ENCODE measurements around the gene TANK.
"Not testable (repeated sequence)": the region's sequence is repeated elsewhere in the genome, so short reads cannot be mapped to it uniquely, and the experiment has no call there.

TANK gene

DNA sequence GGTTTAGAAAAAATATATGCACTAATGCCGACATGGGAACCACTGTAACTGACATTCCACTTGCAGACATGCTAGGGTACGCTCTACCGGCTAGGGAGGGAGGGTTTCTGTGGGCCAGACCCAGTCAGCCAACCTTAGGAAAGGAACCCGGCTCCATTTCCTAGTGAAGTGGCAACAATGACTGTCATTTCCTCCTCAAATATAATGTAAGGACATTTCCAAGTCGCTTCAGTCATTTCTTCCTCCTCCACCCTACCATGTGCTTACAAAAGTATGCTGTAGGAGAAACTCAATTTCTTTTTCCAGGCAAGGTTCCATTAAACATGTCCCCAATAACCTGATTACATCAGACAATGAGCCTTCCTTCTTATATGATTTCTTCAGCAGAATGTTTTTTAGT is 83.7 kb downstream of the TANK start:
- no peak for ATAC-seq
- no peak for TF ChIP-seq SNAI2 (CRISPR knock-in tag; IDR thresholded peaks at IDR 0.05)

DNA sequence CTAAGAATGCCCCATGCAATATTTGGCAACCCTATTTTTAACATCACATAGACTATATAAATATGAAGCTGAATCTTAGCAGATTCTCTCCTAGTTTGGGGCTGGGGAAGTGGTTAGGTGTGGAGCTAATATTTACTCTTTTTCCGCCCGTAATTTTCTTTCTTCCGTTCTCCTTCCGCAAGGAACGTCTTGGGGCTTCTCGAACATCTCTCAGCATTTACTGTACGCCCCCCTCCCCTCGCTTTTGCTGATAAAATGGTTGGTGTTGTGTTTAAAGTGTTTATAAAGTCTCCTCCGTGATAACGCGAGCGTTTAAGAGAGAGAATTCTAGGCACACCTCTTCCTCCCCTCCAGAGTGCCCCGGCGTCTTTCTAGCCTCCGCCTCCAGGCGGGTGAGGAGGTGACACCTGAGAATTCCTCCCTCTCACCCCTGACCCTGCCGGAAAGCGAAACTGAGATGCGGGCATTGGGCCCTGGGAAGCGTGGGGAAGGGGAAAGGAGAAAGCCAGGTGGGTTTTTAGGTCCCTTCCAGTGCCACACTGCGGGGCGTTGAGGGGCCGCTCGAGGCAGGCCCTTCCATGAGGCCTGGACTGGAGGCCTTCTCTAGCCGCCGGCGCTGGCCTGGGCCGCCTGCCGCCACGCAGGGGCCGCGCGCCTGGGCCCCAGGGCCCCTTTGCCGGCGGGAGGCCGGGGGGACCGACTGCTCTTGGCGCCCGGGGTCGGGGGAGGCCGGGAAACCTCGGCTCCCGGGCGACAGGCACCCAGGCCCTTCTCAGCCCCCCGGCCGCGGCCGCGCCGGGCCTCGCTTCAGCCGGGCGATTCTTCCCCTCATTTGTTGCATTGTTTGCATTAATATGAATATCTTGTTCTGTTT is 84.4 kb downstream of the TANK start:
- not testable (repeated sequence) for ATAC-seq

DNA sequence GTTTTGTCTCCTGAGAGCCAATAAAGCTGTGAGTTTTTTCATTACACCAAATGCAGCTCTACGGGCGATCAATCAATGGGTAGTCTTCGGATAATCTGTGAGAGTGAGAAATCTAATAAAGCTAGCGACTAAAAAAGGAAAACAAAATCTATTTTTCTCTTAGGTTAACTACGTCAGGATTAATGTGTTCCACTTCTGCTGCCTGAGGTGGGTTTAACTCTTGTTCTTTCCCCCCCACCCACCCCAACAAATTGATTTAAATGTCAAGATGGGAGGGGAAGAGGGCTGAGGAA is 85.0 kb downstream of the TANK start:
- no peak for ATAC-seq
- TF ChIP-seq, protein P1, sequence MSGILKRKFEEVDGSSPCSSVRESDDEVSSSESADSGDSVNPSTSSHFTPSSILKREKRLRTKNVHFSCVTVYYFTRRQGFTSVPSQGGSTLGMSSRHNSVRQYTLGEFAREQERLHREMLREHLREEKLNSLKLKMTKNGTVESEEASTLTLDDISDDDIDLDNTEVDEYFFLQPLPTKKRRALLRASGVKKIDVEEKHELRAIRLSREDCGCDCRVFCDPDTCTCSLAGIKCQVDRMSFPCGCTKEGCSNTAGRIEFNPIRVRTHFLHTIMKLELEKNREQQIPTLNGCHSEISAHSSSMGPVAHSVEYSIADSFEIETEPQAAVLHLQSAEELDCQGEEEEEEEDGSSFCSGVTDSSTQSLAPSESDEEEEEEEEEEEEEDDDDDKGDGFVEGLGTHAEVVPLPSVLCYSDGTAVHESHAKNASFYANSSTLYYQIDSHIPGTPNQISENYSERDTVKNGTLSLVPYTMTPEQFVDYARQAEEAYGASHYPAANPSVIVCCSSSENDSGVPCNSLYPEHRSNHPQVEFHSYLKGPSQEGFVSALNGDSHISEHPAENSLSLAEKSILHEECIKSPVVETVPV (CRISPR knock-in tag; IDR thresholded peaks at IDR 0.05): no peak
- TF ChIP-seq TOX (CRISPR knock-in tag; IDR thresholded peaks at IDR 0.05; ENCODE audit: borderline replicate concordance) (no peak), ZNF565 (CRISPR knock-in tag; conservative IDR thresholded peaks at IDR 0.05; ENCODE audit: low read depth) (no peak), ISL1 (CRISPR knock-in tag; IDR thresholded peaks at IDR 0.05) (no peak), ESRRG (CRISPR knock-in tag; IDR thresholded peaks at IDR 0.05) (no peak), PPARA (CRISPR knock-in tag; IDR thresholded peaks at IDR 0.05; ENCODE audit: borderline replicate concordance) (no peak), GLIS3 (CRISPR knock-in tag; IDR thresholded peaks at IDR 0.05) (no peak), ZNF70 (CRISPR knock-in tag; IDR thresholded peaks at IDR 0.05) (no peak), ZC3H10 (CRISPR knock-in tag; IDR thresholded peaks at IDR 0.05) (no peak), ZNF8 (CRISPR knock-in tag; IDR thresholded peaks at IDR 0.05) (no peak), ZFP30 (CRISPR knock-in tag; IDR thresholded peaks at IDR 0.05) (no peak), RARB (CRISPR knock-in tag; IDR thresholded peaks at IDR 0.05) (no peak), OSR1 (CRISPR knock-in tag; IDR thresholded peaks at IDR 0.05) (no peak), ZFP3 (CRISPR knock-in tag; IDR thresholded peaks at IDR 0.05) (no peak), SNAI2 (CRISPR knock-in tag; IDR thresholded peaks at IDR 0.05) (no peak)
- TF ChIP-seq, protein P2, sequence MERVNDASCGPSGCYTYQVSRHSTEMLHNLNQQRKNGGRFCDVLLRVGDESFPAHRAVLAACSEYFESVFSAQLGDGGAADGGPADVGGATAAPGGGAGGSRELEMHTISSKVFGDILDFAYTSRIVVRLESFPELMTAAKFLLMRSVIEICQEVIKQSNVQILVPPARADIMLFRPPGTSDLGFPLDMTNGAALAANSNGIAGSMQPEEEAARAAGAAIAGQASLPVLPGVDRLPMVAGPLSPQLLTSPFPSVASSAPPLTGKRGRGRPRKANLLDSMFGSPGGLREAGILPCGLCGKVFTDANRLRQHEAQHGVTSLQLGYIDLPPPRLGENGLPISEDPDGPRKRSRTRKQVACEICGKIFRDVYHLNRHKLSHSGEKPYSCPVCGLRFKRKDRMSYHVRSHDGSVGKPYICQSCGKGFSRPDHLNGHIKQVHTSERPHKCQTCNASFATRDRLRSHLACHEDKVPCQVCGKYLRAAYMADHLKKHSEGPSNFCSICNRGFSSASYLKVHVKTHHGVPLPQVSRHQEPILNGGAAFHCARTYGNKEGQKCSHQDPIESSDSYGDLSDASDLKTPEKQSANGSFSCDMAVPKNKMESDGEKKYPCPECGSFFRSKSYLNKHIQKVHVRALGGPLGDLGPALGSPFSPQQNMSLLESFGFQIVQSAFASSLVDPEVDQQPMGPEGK (CRISPR knock-in tag; IDR thresholded peaks at IDR 0.05; ENCODE audit: borderline replicate concordance): no peak
- TF ChIP-seq, protein P3, sequence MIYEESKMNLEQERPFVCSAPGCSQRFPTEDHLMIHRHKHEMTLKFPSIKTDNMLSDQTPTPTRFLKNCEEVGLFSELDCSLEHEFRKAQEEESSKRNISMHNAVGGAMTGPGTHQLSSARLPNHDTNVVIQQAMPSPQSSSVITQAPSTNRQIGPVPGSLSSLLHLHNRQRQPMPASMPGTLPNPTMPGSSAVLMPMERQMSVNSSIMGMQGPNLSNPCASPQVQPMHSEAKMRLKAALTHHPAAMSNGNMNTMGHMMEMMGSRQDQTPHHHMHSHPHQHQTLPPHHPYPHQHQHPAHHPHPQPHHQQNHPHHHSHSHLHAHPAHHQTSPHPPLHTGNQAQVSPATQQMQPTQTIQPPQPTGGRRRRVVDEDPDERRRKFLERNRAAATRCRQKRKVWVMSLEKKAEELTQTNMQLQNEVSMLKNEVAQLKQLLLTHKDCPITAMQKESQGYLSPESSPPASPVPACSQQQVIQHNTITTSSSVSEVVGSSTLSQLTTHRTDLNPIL (CRISPR knock-in tag; IDR thresholded peaks at IDR 0.05; ENCODE audit: low read depth): no peak
- TF ChIP-seq, protein P4, sequence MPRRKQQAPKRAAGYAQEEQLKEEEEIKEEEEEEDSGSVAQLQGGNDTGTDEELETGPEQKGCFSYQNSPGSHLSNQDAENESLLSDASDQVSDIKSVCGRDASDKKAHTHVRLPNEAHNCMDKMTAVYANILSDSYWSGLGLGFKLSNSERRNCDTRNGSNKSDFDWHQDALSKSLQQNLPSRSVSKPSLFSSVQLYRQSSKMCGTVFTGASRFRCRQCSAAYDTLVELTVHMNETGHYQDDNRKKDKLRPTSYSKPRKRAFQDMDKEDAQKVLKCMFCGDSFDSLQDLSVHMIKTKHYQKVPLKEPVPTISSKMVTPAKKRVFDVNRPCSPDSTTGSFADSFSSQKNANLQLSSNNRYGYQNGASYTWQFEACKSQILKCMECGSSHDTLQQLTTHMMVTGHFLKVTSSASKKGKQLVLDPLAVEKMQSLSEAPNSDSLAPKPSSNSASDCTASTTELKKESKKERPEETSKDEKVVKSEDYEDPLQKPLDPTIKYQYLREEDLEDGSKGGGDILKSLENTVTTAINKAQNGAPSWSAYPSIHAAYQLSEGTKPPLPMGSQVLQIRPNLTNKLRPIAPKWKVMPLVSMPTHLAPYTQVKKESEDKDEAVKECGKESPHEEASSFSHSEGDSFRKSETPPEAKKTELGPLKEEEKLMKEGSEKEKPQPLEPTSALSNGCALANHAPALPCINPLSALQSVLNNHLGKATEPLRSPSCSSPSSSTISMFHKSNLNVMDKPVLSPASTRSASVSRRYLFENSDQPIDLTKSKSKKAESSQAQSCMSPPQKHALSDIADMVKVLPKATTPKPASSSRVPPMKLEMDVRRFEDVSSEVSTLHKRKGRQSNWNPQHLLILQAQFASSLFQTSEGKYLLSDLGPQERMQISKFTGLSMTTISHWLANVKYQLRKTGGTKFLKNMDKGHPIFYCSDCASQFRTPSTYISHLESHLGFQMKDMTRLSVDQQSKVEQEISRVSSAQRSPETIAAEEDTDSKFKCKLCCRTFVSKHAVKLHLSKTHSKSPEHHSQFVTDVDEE (CRISPR knock-in tag; IDR thresholded peaks at IDR 0.05): no peak

GRCh38 chr2:161245671-161246070 is 85.4 kb downstream of the TANK start:
- ATAC-seq: no peak
- TF ChIP-seq ESRRG (CRISPR knock-in tag; IDR thresholded peaks at IDR 0.05) (no peak), OSR1 (CRISPR knock-in tag; IDR thresholded peaks at IDR 0.05) (no peak), ARNTL (CRISPR knock-in tag; IDR thresholded peaks at IDR 0.05; ENCODE audit: borderline replicate concordance, low read depth) (no peak), PPARA (CRISPR knock-in tag; IDR thresholded peaks at IDR 0.05; ENCODE audit: borderline replicate concordance) (no peak), ZFP30 (CRISPR knock-in tag; IDR thresholded peaks at IDR 0.05) (no peak), ZC3H10 (CRISPR knock-in tag; IDR thresholded peaks at IDR 0.05) (no peak), RARB (CRISPR knock-in tag; IDR thresholded peaks at IDR 0.05) (no peak), CSDC2 (CRISPR knock-in tag; IDR thresholded peaks at IDR 0.05) (no peak), TCF4 (CRISPR knock-in tag; IDR thresholded peaks at IDR 0.05; ENCODE audit: borderline replicate concordance) (no peak), GLIS3 (CRISPR knock-in tag; IDR thresholded peaks at IDR 0.05) (no peak), TOX (CRISPR knock-in tag; IDR thresholded peaks at IDR 0.05; ENCODE audit: borderline replicate concordance) (no peak)
- TF ChIP-seq, protein P1 (CRISPR knock-in tag; IDR thresholded peaks at IDR 0.05): no peak
- TF ChIP-seq, protein P4 (CRISPR knock-in tag; IDR thresholded peaks at IDR 0.05): no peak
